Breast epithelium (tissue), 4 donors: ENCODE data around the gene CHCT1. TPM values are rescaled to one million over a fixed set of nuclear protein-coding genes. Genes with fewer than 3 reads are reported as not detected.

Source experiments
- DNase-seq, 2 donors: peaks; one replicate each; pipeline ENCODE4 v3.0.0-alpha.2; 2019; ENCODE audit warnings: low spot score in 2 of 2
- H3K27ac ChIP-seq, 2 donors: fragments of 200-600 bp; sonication (generic) in 1 of 2; one replicate each; pipeline ENCODE4 v1.5.1; 2016 to 2019; ENCODE audit warnings: mild to moderate bottlenecking in 1 of 2
- H3K27me3 ChIP-seq, 2 donors: fragments of 200-600 bp; sonication (generic) in 1 of 2; one replicate each; pipeline versions ENCODE4 v1.5.1 to v1.6.0; 2017 to 2019; ENCODE audit warnings: control low read depth in 1 of 2, mild to moderate bottlenecking in 1 of 2
- H3K36me3 ChIP-seq: fragments of 200-600 bp; one replicate; pipeline ENCODE4 v1.5.1; 2019
- H3K4me1 ChIP-seq, 2 donors: fragments of 200-600 bp; sonication (generic); one replicate each; pipeline ENCODE4 v1.5.1; 2016 to 2019; ENCODE audit warnings: control low read depth in 1 of 2
- H3K4me3 ChIP-seq, 3 donors: fragments of 200-600 bp; sonication (generic); 1 replicate in 2 of 3; 2 replicates in 1 of 3; pipeline ENCODE4 v1.5.1; 2016 to 2019; ENCODE audit warnings: mild to moderate bottlenecking in 3 of 3, moderate library complexity in 2 of 3
- H3K9me3 ChIP-seq, 2 donors: fragments of 200-600 bp; sonication (generic) in 1 of 2; one replicate each; pipeline ENCODE4 v1.5.1; 2016 to 2019; ENCODE audit warnings: control low read depth in 1 of 2
- POLR2A ChIP-seq: fragments of 450-650 bp; IDR thresholded peaks from one replicate; pipeline ENCODE4 v1.6.1; 2016; ENCODE audit warnings: antibody characterized with exemption, mild to moderate bottlenecking, moderate library complexity
- POLR2AphosphoS5 ChIP-seq, 3 donors: sonication (generic); formaldehyde crosslinking; IDR thresholded peaks; one replicate each; pipeline ENCODE4 v1.6.1; 2017; ENCODE audit warnings: antibody characterized with exemption in 3 of 3
- intact Hi-C: fragments of 100-400 bp; cut with DNase I; formaldehyde crosslinking; loops from one replicate; pipeline ENCODE4 v1.15.1; 2023; ENCODE audit warnings: low total_unique reads
- total RNA-seq, 3 donors: library from RNA; depleted of rRNA; stranded (reverse); fragments of >200 nt; gene quantifications; one replicate each; pipeline ENCODE4 v1.1.0, GENCODE V29; 2016
- TF ChIP-seq, protein P1 (sequence below), 3 donors: fragments of 450-650 bp; IDR thresholded peaks; one replicate each; pipeline ENCODE4 v1.5.1; 2016 to 2017; ENCODE audit warnings: antibody characterized with exemption in 3 of 3, mild to moderate bottlenecking in 3 of 3, moderate library complexity in 3 of 3

CHCT1 gene
- total RNA-seq, 3 donors from 2014 or later = 0.32 TPM; not detected in 2

DNA sequence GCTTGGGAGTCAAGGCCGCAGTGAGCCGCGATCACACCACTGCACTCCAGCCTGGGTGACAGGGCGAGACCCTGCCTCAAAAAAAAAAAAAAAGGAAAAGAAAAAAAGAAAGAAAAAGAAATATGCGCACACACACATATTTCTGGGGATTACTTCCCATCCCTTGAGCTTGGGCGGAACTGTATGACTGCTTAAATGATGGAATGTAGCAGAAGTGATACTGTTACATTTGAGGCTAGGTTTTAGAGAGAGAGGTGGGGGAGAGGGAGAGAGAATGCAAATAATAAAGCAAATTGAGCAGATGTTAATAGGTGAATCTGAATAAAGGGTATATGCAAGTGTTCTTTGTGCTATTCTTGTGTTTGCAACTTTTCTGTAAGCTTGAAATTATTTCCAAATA, 18.3 kb upstream of the CHCT1 start:
- H3K4me3 ChIP-seq = no peak overlapping the region
- no peak for TF ChIP-seq POLR2A
- TF ChIP-seq POLR2AphosphoS5 (IDR thresholded peaks at IDR 0.05) = no peak
- TF ChIP-seq, protein P1, sequence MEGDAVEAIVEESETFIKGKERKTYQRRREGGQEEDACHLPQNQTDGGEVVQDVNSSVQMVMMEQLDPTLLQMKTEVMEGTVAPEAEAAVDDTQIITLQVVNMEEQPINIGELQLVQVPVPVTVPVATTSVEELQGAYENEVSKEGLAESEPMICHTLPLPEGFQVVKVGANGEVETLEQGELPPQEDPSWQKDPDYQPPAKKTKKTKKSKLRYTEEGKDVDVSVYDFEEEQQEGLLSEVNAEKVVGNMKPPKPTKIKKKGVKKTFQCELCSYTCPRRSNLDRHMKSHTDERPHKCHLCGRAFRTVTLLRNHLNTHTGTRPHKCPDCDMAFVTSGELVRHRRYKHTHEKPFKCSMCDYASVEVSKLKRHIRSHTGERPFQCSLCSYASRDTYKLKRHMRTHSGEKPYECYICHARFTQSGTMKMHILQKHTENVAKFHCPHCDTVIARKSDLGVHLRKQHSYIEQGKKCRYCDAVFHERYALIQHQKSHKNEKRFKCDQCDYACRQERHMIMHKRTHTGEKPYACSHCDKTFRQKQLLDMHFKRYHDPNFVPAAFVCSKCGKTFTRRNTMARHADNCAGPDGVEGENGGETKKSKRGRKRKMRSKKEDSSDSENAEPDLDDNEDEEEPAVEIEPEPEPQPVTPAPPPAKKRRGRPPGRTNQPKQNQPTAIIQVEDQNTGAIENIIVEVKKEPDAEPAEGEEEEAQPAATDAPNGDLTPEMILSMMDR (IDR thresholded peaks at IDR 0.05) = no peak
- H3K36me3 ChIP-seq = no peaks in the 10 kb centered on the region
- no peaks in the 10 kb centered on the region for H3K9me3 ChIP-seq
- H3K27ac ChIP-seq = no peak overlapping the region
- H3K4me1 ChIP-seq = no peaks in the 10 kb centered on the region
- no peaks in the 10 kb centered on the region for H3K27me3 ChIP-seq
- no peak for DNase-seq
- intact Hi-C loops = no loop called here

DNA sequence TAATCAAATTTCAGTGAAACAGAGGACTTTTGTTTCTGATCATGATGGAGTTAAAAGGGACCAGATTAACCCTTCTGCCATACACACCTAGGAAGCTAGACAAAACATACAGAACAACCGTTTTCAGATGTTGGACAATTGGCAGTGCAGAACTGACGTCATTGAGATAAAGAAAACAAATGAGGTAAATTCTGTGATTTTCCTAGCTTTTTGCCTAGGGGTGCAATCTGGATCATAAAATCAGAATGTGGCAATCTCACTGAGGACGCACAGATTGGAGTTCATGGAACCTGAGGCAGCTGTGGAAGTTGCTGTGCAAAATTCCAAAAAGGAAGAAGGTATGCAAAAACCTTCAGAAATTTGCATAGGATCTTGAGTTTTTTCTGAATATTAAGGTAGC, 15.4 kb upstream of the CHCT1 start:
- no peaks in the 10 kb centered on the region for H3K4me1 ChIP-seq
- no peaks in the 10 kb centered on the region for H3K27me3 ChIP-seq
- no peaks in the 10 kb centered on the region for H3K9me3 ChIP-seq
- DNase-seq = no peak
- no peak overlapping the region for H3K27ac ChIP-seq
- TF ChIP-seq POLR2A (no peak), POLR2AphosphoS5 (IDR thresholded peaks at IDR 0.05) (no peak)
- TF ChIP-seq, protein P1 (IDR thresholded peaks at IDR 0.05) = no peak
- no peaks in the 10 kb centered on the region for H3K36me3 ChIP-seq
- intact Hi-C loops = no loop called here
- H3K4me3 ChIP-seq = no peak overlapping the region

DNA sequence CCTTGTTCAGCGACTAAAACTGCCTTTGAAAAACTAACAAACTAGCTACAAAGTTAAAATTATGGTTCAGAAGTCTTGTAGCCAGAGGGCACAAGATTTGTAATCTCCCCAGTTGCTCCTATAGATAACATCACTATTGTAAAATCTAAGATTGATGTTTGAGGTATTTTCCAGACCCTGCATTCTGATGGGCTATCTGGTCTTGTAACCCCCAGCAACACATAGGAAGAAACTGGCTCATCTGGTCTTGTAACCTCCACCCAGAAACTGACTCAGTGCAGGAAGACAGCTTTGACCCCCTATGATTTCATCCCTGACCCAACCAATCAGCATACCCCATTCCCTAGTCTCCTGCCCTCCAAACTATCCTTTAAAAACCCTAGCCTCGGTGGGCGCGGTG, 12.3 kb upstream of the CHCT1 start:
- H3K36me3 ChIP-seq = no peaks in the 10 kb centered on the region
- intact Hi-C loops = no loop called here

DNA sequence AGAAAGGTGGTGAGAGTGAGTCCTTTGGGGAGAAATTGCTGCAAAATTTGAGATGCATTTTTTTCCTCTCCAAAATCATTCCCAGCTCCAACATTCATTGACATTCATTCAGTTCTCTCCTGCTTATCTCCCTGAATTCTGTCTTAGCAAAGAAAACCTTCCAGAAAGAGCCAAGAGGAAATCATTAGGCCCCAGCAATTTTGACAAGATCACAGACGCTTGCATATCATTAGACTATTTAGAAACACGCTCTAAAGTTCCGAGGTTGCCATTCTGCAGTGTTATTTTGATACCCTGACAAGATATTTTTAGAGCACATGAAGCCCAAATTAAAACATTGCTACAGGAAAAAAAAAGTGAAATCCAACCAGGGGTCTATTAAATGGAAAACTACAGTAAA, 9.6 kb upstream of the CHCT1 start:
- no peak for DNase-seq
- no peak for TF ChIP-seq POLR2AphosphoS5 (IDR thresholded peaks at IDR 0.05)
- TF ChIP-seq POLR2A = no peak
- TF ChIP-seq, protein P1 (IDR thresholded peaks at IDR 0.05) = no peak

More for the DNA sequence above, 12.3 kb upstream of the CHCT1 start:
- Histone ChIP-seq H3K27me3 (no peaks in the 10 kb centered on the region), H3K9me3 (no peaks in the 10 kb centered on the region), H3K4me3 (no peak overlapping the region), H3K27ac (no peak overlapping the region), H3K4me1 (no peaks in the 10 kb centered on the region)
- no peak for DNase-seq
- no peak for TF ChIP-seq POLR2AphosphoS5 (IDR thresholded peaks at IDR 0.05)
- TF ChIP-seq, protein P1 (IDR thresholded peaks at IDR 0.05) = no peak
- TF ChIP-seq POLR2A = no peak

DNA sequence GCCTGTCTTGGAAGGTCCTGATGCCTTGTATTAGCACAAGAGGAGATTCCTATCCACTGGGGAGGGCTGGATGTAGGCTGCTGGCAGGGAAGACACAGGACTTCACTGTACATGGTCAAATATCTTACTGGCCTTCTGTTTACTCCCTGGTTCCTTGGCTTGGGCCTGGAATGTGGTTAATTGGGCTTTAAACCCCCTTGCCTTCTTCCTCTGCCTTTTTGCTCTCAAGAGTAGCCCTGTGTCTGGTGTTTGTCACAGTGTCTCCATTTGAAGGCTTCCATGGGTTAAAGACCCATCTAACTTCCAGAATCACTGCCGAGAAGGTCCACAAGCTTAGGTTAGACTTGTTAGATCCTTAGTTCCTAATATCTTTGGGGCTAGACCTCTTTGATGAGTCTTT, 7.1 kb upstream of the CHCT1 start:
- Histone ChIP-seq H3K36me3 (no peaks in the 10 kb centered on the region), H3K4me1 (no peaks in the 10 kb centered on the region), H3K27me3 (no peaks in the 10 kb centered on the region), H3K27ac (no peak overlapping the region), H3K9me3 (no peaks in the 10 kb centered on the region), H3K4me3 (no peak overlapping the region)
- no peak for TF ChIP-seq POLR2A
- TF ChIP-seq, protein P1 (IDR thresholded peaks at IDR 0.05) = no peak
- DNase-seq = no peak
- intact Hi-C loops = no loop called here

More for the DNA sequence above, 9.6 kb upstream of the CHCT1 start:
- Histone ChIP-seq H3K4me3 (no peak overlapping the region), H3K27ac (no peak overlapping the region), H3K36me3 (no peaks in the 10 kb centered on the region), H3K4me1 (no peaks in the 10 kb centered on the region), H3K27me3 (no peaks in the 10 kb centered on the region), H3K9me3 (no peaks in the 10 kb centered on the region)
- intact Hi-C loops = no loop called here
